Subcutaneous abdominal adipose tissue (tissue), 5 donors: Measurements from ENCODE around the gene PTGS2.
"Not testable (repeated sequence)": the region's sequence is repeated elsewhere in the genome, so short reads cannot be mapped to it uniquely, and the experiment has no call there.

Experiments used
- H3K27ac ChIP-seq: one replicate; pipeline ENCODE4 v1.7.0; 2013; ENCODE audit warnings: low read depth, mild to moderate bottlenecking, inconsistent platforms, low read length, moderate library complexity
- H3K27me3 ChIP-seq, 5 donors: one replicate each; pipeline ENCODE4 v1.7.0; 2013; ENCODE audit warnings: low read length in 5 of 5, inconsistent platforms in 1 of 5; ENCODE audit not compliant: control insufficient read depth in 5 of 5, insufficient read depth in 4 of 5
- H3K36me3 ChIP-seq, 5 donors: one replicate each; pipeline ENCODE4 v1.7.0; 2013; ENCODE audit warnings: low read length in 5 of 5; ENCODE audit not compliant: control insufficient read depth in 5 of 5, insufficient read depth in 5 of 5
- H3K4me1 ChIP-seq, 5 donors: one replicate each; pipeline ENCODE4 v1.7.0; 2013; ENCODE audit warnings: low read length in 5 of 5, mild to moderate bottlenecking in 3 of 5, moderate library complexity in 1 of 5; ENCODE audit not compliant: control insufficient read depth in 5 of 5, insufficient read depth in 5 of 5
- H3K4me3 ChIP-seq, 5 donors: one replicate each; pipeline ENCODE4 v1.7.0; 2013; ENCODE audit warnings: low read length in 5 of 5, low read depth in 1 of 5
- H3K9ac ChIP-seq, 5 donors: one replicate each; pipeline ENCODE4 v1.7.0; 2013; ENCODE audit warnings: low read length in 5 of 5, mild to moderate bottlenecking in 4 of 5, moderate library complexity in 3 of 5
- H3K9me3 ChIP-seq, 5 donors: one replicate each; pipeline ENCODE4 v1.7.0; 2013; ENCODE audit warnings: low read length in 5 of 5; ENCODE audit not compliant: control insufficient read depth in 5 of 5
- donor health status: healthy.
- donor health status: healthy.
- donor health status: healthy.
- donor health status: healthy.
- donor health status: healthy.

The PTGS2 gene

GRCh38 chr1:186671136-186671825 is 8.9 kb downstream of the PTGS2 start:
- Histone ChIP-seq H3K27ac (no peak overlapping the region), H3K9me3 (no peaks in the 10 kb centered on the region), H3K9ac (no peak overlapping the region), H3K36me3 (peaks cover 0 to 9% (median 3%) of the 10 kb centered on the region in 5 donors), H3K4me3 (no peak overlapping the region), H3K27me3 (no peaks in the 10 kb centered on the region), H3K4me1 (no peaks in the 10 kb centered on the region)

- H3K27ac ChIP-seq = no peak overlapping the region
- peaks cover 0 to 7% (median 3%) of the 10 kb centered on the region in 5 donors for H3K36me3 ChIP-seq
- H3K27me3 ChIP-seq = no peaks in the 10 kb centered on the region
Measured at GRCh38 chr1:186670297-186671135, 9.7 kb downstream of the PTGS2 start.

GRCh38 chr1:186669784-186670183 is 10.4 kb downstream of the PTGS2 start:
- not testable (repeated sequence) for H3K27me3 ChIP-seq, H3K36me3 ChIP-seq, H3K9me3 ChIP-seq, H3K27ac ChIP-seq, H3K4me1 ChIP-seq, H3K4me3 ChIP-seq, H3K9ac ChIP-seq

More at GRCh38 chr1:186670297-186671135, 9.7 kb downstream of the PTGS2 start:
- Histone ChIP-seq H3K4me3 (no peak overlapping the region), H3K9me3 (no peaks in the 10 kb centered on the region), H3K9ac (no peak overlapping the region), H3K4me1 (no peaks in the 10 kb centered on the region)

- H3K9me3 ChIP-seq, H3K36me3 ChIP-seq, H3K27ac ChIP-seq, H3K4me3 ChIP-seq, H3K27me3 ChIP-seq, H3K9ac ChIP-seq, H3K4me1 ChIP-seq: not testable (repeated sequence)
Measured at GRCh38 chr1:186664217-186664616, 16.0 kb downstream of the PTGS2 start.

- Histone ChIP-seq H3K27me3 (no peaks in the 10 kb centered on the region), H3K9me3 (no peaks in the 10 kb centered on the region), H3K9ac (no peak overlapping the region), H3K4me3 (no peak overlapping the region), H3K27ac (no peak overlapping the region), H3K36me3 (no peaks in the 10 kb centered on the region), H3K4me1 (no peaks in the 10 kb centered on the region)
Measured at GRCh38 chr1:186662752-186663151, 17.5 kb downstream of the PTGS2 start.

DNA sequence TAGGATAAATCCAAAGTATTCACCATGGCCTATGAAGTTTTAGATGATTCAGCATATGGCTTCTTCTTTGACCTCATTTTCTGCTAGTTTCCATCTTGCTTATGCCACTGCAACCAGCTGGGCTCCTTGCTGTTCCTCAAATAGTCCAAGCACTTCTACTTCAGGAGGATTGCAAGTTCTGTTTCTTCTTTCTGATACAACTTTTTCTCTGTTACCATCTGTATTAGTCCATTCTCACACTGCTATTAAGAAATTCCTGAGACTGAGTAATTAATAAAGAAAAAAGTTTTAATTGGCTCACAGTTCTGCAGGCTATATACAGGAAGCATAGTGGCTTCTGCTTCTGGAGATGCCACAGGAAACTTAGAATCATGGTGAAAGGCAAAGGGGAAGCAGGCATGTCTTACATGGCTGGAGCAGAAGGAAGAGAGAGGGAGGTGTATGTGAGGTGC is 20.3 kb downstream of the PTGS2 start:
- no peak overlapping the region for H3K9ac ChIP-seq
- H3K27ac ChIP-seq = no peak overlapping the region
- no peak overlapping the region for H3K4me3 ChIP-seq
- no peaks in the 10 kb centered on the region for H3K36me3 ChIP-seq
- H3K9me3 ChIP-seq = no peaks in the 10 kb centered on the region
- H3K4me1 ChIP-seq = no peaks in the 10 kb centered on the region
- no peaks in the 10 kb centered on the region for H3K27me3 ChIP-seq

GRCh38 chr1:186658999-186659398 is 21.2 kb downstream of the PTGS2 start:
- Histone ChIP-seq H3K27me3 (no peaks in the 10 kb centered on the region), H3K4me1 (no peaks in the 10 kb centered on the region), H3K27ac (no peak overlapping the region), H3K9ac (no peak overlapping the region), H3K36me3 (no peaks in the 10 kb centered on the region), H3K9me3 (no peaks in the 10 kb centered on the region), H3K4me3 (no peak overlapping the region)

DNA sequence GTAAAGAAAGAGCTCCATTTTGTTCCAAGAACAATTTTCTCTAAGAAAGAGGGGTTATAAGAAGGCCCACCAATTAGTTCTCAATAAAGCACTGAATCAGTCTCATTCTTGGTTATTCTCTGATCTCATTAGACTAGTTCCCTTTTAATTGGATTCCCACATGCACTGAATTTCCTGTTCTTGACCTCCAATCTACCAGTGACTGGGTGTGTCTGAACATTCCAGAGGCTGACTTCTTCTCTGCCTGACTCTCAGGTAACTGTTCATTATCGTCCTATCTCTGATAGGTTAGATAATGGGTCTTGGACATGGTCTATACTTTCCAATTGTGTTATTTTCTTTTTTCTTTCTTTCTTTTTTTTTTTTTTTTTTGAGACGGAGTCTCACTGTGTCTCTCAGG is 22.7 kb downstream of the PTGS2 start:
- H3K4me3 ChIP-seq = no peak overlapping the region
- H3K27me3 ChIP-seq = no peaks in the 10 kb centered on the region
- H3K9ac ChIP-seq = no peak overlapping the region
- H3K27ac ChIP-seq = no peak overlapping the region
- no peaks in the 10 kb centered on the region for H3K4me1 ChIP-seq
- no peaks in the 10 kb centered on the region for H3K9me3 ChIP-seq
- H3K36me3 ChIP-seq = no peaks in the 10 kb centered on the region

GRCh38 chr1:186655876-186656275 is 24.3 kb downstream of the PTGS2 start:
- H3K9me3 ChIP-seq = no peaks in the 10 kb centered on the region

DNA sequence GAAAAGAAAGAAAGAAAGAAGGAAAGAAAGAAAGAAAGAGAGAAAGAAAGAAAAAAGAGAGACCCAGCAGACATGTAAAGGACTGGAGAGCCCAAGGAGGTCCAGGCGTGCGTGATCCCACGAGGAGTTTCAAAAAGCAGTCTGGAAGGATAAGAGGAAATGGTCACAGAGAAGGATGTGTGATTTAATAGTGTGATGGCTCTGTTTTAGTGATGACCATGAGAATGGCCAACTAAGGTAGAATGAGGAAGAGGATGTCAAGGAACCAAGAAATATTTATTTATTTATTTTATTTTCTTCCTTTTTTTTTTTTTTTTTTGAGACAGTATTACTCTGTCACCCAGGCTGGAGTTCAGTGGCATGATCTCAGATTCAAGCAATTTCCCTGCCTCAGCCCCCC is 25.5 kb downstream of the PTGS2 start:
- Histone ChIP-seq H3K4me1 (no peaks in the 10 kb centered on the region), H3K27ac (no peak overlapping the region), H3K9ac (no peak overlapping the region), H3K36me3 (no peaks in the 10 kb centered on the region), H3K9me3 (no peaks in the 10 kb centered on the region), H3K4me3 (no peak overlapping the region), H3K27me3 (no peaks in the 10 kb centered on the region)

More at GRCh38 chr1:186655876-186656275, 24.3 kb downstream of the PTGS2 start:
- H3K4me3 ChIP-seq = no peak overlapping the region
- H3K4me1 ChIP-seq = no peaks in the 10 kb centered on the region
- H3K9ac ChIP-seq = no peak overlapping the region
- no peaks in the 10 kb centered on the region for H3K27me3 ChIP-seq
- no peak overlapping the region for H3K27ac ChIP-seq
- no peaks in the 10 kb centered on the region for H3K36me3 ChIP-seq
